GM18861 (cell line): ENCODE data around the gene NTRK3.

Experiments used
- ATAC-seq: cut with Tn5 transposase; IDR thresholded peaks from one replicate; pipeline ENCODE4 v1.9.1; 2021; ENCODE audit not compliant: unreplicated experiment

NTRK3 gene

DNA sequence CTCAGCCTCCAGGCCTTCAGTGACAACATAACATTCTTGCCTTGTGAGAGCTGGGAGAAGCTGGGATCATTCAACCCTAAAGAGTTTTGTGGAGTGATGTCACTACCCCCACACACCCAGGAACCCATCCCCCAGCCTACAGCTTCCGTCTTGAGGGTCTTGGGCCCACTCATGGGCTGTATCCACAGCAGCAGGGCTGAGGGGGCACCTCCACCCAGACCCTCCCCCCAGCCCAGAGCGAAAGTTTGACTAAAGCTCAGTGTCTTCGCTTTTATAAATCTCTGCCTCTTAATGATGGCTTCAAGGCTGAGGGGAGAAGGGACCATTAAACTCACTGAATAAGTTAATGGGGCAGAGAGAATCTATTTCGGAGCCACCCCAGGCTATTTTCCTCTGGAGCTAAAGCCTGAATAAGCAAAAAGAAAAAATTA lies 23.8 kb downstream of the NTRK3 start:
- ATAC-seq, result no peak

DNA sequence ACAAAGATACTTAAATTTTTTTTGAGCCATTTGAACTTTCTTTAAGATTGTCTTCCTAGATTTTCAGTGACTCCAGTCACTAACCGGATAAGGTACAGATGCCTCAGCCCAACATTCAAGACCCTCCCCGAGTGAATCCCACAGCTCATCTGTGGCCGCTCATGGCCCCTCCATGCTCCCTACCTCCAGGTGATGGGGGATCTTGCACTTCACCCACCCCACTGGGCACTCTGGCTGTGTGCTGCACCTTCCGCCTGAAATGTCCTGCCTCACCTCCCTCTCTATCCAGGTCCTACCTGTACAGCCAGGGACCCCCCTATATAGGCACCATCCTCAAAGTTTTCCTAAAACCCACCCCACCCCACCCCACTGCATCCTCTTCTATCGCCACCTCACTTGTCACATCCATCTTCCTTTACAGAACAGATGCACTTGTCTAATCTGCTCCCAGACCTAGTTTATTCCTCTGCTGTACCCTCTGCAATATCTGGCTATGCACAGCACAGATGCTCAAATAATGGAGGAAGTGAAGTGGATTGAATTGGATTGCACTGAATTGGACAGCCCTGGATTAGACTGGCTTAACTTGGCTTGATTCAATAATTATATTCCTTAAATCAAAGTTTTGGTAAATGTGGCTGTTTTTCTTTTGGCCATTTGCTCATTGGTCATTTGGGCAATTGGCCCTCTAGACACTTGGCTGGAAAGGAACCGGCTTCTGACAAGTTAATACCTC lies 24.5 kb downstream of the NTRK3 start:
- ATAC-seq, result no peak

DNA sequence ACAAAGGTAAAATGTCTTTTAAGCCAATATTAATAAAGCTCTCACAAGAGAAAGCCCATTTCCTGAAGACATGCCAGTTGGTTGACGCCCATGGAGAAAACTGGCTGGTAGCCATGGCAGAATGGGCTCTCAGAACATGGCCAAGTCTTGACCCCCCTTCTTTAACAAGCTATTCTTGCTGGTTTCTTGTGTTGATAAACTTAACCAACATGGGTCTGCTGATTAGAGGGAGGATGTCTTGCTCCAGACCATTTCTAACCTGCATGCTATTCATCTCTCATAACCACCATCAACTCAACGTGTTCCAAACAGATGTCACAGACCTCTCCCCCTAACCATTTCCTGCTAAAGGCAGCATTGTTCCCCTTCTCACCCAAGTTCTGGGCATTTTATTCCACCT lies 25.7 kb downstream of the NTRK3 start:
- no peak for ATAC-seq

DNA sequence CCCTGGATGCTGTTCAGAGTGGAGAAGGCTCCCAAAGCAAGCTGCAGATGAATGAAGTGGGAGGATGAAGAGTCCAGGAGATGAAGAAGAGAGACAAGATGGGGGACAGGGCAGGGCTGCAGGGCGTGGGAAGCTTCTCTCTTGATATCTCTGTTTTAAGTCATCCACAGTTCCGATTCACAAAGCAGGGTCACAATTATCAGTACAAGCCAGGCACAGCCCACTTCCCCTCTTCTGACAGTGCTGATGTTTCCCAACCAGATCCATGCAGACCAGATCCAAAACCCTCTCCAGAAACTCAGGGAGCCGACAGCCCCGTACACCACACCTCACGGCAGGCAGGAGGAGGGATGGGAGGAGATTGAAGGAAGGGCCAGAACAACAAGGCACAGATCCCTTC lies 31.1 kb downstream of the NTRK3 start:
- ATAC-seq, result no peak

- ATAC-seq, result no peak
Observed at GRCh38 chr15:88223084-88223483, 33.5 kb downstream of the NTRK3 start.

DNA sequence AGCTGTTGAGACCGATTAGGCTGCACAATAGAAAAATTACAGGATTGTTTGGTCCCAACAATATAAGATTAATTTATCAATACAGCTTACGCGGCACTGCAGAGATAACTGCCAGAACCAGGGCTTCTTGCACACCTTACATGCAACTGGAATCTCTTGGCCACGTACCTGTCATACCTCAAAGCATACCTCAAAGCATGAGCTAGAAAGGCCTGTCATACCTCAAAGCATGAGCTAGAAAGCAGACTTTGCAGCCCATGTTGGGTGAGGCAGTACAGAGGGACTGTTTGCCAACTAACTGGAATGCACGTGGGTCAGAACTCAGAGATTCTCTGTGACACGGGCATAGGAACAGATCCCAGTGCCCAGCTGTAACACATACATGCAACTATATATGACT lies 34.7 kb downstream of the NTRK3 start:
- no peak for ATAC-seq

DNA sequence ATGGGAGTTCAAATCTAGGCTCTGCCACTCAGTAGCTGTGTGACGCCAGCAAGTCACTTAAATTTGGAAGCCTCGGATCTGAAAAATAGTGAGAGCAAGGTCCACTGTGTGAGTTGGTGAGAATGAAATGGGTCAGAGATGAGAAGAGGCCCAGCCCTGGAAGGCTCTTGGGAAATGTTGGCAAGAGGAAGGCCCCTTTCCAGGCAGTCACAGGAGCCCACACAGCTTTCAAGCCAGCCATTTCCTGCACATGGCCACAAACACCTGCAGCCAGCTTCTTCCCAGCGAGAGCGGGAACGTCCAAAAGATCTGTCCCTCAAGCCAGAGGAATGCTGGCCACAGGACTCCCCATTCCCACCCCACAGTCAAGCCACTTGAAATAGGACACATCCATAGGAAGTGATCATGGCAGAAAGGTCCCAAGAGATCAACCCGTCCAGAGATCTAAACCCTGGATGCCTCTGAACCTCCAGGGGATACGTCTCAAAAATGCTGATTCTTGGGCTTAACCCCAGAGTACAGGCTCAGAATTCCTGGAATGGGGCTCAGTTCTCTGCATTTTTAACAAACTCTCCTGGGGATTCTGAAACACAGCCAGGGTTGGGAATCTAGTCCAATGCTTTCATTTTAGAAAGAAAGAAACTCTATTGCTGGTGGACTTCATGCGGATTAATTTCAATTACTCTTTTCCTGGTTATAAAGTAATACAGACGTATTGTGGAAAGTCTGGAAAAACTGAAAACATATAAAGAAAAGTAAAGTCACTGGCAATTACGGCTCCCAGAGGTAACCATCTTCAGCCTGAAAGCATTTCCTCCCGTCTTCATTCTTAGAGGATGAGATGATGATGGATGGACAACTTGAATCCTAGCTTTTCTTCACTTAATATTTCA lies 35.9 kb downstream of the NTRK3 start:
- no peak for ATAC-seq

DNA sequence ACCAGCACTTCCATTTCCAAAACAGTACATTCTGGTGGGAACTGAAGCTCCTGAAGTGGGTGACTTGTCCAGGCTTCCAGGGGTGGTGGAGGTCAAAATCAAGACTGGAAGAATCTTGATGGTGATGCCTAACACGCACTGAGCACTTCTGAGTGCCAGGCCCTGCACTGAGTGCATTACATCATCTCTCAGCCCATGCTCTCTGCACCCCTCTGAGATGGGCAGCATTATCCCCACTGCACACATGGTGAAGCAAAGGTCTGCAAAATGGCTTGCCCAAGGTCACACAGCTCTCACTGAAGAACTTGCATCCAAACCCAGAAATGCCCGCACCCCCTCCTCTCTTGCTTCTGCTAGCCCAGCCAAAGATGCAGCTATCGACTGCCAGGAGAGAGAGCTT lies 36.9 kb downstream of the NTRK3 start:
- no peak for ATAC-seq

DNA sequence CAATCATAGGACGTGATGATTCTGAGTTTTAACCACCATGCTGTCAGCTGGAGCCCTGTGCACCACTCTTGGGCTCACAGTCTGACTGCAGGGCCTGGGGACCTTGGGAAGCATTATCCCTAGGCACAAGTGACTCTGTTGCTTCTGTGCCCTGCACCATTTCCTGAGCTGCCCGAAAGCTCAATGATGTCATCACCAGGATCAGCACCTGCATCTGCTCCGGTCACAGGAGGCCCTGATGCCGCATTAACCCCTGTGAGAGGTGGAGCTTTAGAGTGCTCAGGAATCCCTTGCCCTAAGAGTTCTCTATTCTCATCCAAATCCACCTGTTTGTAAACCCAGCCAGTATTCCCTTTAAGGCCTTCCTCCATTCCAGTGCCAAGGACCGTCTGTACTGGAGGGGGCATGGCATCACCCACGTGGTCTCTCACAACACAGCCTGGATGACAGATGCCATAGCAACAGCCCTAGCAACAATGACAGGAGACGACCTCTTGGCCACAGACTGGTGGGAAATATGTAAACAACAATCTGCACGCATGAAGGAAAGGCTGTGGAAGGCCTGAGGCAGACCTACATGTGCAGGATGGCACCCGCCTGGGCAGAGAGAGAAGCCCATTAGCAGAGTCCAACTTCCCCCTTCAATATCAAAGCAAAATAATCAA lies 37.9 kb downstream of the NTRK3 start:
- ATAC-seq, result no peak

GRCh38 chr15:88215066-88215648 lies 41.4 kb downstream of the NTRK3 start:
- ATAC-seq, result no peak

- no peak for ATAC-seq
Observed at GRCh38 chr15:88209111-88209510, 47.4 kb downstream of the NTRK3 start.

- ATAC-seq, result no peak
Observed at GRCh38 chr15:88208396-88208795, 48.1 kb downstream of the NTRK3 start.

DNA sequence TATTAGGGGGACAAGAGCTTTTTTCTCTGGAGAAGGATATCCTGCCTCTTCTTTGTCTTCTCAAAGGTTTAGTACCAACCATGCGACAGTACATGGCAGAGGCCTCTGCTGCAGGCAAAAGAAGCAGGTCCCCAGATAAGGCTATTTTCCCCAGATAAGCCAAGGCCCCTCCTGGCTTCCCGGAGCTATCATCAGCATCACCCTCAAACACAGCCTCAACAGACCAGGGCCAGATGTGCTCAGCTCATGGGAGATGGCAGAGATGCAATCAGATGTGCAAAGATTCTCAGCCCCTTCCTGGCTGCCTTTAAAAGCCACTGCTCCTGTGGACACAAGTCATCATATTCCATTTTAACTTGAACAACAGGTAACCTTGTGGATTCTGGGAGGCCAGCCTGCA lies 49.0 kb downstream of the NTRK3 start:
- no peak for ATAC-seq

GRCh38 chr15:88204584-88204983 lies 52.0 kb downstream of the NTRK3 start:
- no peak for ATAC-seq

- ATAC-seq, result no peak
Observed at GRCh38 chr15:88202231-88202630, 54.3 kb downstream of the NTRK3 start.

DNA sequence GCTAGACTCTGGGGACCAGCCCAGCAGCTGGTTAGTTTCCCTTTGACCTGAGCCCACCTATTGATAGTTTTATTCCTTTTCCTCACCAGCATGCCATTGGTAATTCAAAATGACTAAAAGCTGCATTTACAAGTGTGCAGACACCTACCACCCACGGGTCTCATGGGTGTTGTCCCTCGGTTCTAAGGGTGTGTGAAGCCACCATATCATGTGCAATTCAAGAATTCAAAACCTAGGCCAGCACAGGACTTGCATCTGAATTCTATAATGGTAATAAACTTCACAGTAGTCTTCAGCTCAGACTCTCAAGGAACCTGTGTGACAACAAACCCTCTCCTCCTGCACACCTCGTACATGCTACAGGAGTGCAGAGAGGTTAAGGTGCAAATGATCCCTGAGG lies 55.3 kb downstream of the NTRK3 start:
- ATAC-seq, result no peak

GRCh38 chr15:88196961-88197360 lies 59.6 kb downstream of the NTRK3 start:
- no peak for ATAC-seq

DNA sequence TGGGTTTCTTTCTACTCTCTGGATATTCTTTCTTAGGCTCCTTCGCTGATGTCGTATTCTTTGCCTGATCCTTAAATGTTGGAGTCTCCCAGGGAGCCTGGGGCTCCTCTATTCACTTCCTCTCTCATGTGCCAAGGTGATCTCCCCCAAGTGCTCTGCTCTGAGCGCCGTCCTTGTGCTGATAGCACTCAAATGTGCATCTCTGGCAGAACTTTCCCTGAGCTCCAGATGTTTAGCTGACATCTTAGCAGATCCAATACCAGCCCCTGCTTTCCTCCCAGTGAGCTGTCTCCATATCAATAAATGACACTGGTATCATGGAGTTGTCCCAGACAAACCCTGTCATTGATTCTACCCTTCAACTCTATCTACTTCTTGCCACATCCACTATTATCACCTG lies 62.4 kb downstream of the NTRK3 start:
- ATAC-seq, result no peak

DNA sequence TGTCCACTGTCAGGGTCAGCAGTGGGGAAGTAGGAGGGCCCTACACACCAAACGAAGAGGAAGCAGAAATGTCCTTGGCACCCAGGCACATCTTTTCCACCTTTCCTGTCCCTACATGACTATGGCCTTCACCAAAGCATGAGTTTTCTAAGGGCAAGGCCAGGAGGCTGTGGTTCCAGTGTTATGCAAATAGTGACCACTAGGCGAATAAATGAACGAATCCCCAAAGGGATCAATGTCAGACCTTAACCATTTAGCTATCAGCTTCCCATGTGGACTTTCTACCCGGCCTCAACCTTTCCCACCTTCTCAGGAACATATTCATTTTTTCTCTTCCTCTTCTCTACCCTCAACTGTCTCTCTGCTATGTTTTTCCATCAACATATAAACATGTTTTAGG lies 63.1 kb downstream of the NTRK3 start:
- no peak for ATAC-seq

DNA sequence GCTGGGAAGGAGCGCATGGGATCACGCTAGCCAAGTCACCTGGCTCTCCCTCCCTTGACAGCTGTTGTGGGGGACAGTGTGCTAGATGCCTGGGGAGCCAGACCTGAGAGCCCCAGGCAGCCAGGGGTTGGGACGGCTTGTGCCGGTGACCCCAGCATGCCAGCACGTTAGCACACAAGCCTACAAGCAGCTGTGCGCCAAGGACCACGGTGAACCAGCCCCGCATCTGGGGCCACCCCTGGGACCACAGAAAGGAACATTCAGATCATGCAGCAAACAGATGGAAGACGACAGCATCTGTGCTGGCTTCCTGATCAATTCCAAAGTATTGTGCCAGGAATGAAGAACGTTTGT lies 64.8 kb downstream of the NTRK3 start:
- ATAC-seq, result no peak

- ATAC-seq, result no peak
Observed at GRCh38 chr15:88190232-88190631, 66.3 kb downstream of the NTRK3 start.

DNA sequence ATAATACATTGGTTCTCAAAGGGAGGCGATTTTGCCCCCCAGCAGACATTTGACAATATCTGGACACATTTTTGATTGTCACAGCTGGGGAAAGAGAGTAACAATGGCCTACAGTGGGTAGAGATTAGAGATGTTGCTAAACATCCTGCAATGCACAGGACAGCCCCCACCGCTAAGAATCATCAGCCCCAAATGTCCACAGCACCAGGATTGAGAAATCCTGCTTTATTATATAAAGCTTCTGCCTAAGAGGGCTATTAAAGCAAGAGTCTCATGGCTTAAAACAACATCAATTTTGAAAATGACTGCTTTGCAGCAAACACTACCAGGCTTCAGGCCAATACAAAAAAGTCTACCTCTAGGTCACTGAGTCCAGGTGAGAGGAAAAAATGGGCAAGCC lies 68.2 kb downstream of the NTRK3 start:
- ATAC-seq, result no peak
